ENCODE results near the gene FAM83F.
A peak's percentile ranks its signal among the peaks of the same experiment; 100 is the strongest.

FAM83F gene

GRCh38 chr22:39965748-39966147 is 29.0 kb upstream of the FAM83F start:
- no peak for DNase-seq

GRCh38 chr22:39966470-39966869 is 28.3 kb upstream of the FAM83F start:
- DNase-seq, result no peak

- DNase-seq, result no peak
Observed at GRCh38 chr22:39967103-39967829, 27.5 kb upstream of the FAM83F start.

- DNase-seq, result peak in 5 of 51 donors; percentile 6 to 24 (median 13)
Observed at GRCh38 chr22:39967996-39968972, 26.5 kb upstream of the FAM83F start.

- no peak for DNase-seq
Observed at GRCh38 chr22:39970742-39971141, 24.0 kb upstream of the FAM83F start.

GRCh38 chr22:39972641-39973040 is 22.1 kb upstream of the FAM83F start:
- DNase-seq, result no peak

GRCh38 chr22:39973656-39974055 is 21.1 kb upstream of the FAM83F start:
- no peak for DNase-seq

GRCh38 chr22:39974065-39974464 is 20.7 kb upstream of the FAM83F start:
- no peak for DNase-seq

- no peak for DNase-seq
Observed at GRCh38 chr22:39979048-39979447, 15.7 kb upstream of the FAM83F start.

- DNase-seq, result no peak
Observed at GRCh38 chr22:39979458-39979857, 15.3 kb upstream of the FAM83F start.

GRCh38 chr22:39980596-39980995 is 14.2 kb upstream of the FAM83F start:
- DNase-seq, result peak in 4 of 51 donors; percentile 4 to 17 (median 9)

- DNase-seq, result no peak
Observed at GRCh38 chr22:39983346-39983745, 11.4 kb upstream of the FAM83F start.

GRCh38 chr22:39984006-39984405 is 10.7 kb upstream of the FAM83F start:
- DNase-seq, result no peak

GRCh38 chr22:39984746-39985145 is 10.0 kb upstream of the FAM83F start:
- no peak for DNase-seq

GRCh38 chr22:39985383-39986035 is 9.2 kb upstream of the FAM83F start:
- DNase-seq, result peak in 2 of 51 donors; percentile 44 to 48

- no peak for DNase-seq
Observed at GRCh38 chr22:39988386-39989114, 6.2 kb upstream of the FAM83F start.

- DNase-seq, result no peak
Observed at GRCh38 chr22:39989633-39990032, 5.1 kb upstream of the FAM83F start.

- DNase-seq, result no peak
Observed at GRCh38 chr22:39990686-39991085, 4.1 kb upstream of the FAM83F start.

- DNase-seq, result no peak
Observed at GRCh38 chr22:39991159-39991860, 3.4 kb upstream of the FAM83F start.

- DNase-seq, result no peak
Observed at GRCh38 chr22:39992088-39992826, 2.5 kb upstream of the FAM83F start.
